Stimulated activated CD4-positive, alpha-beta T cell treated with anti-CD3 and anti-CD28 coated beads, Interleukin-15, amount 100 ng/mL, for 24 hours (primary cell): ENCODE results near the gene SLC2A2.

Source experiments
- DNase-seq: peaks from one replicate; pipeline ENCODE4 v3.0.0-alpha.2; 2020

The SLC2A2 gene

GRCh38 chr3:171026597-171027293, at the start of gene SLC2A2:
Gene SLC2A2 (minus strand): TSS chr3:171026720. CDS start chr3:171026670, 50 bp downstream.
- DNase-seq, result no peak

- DNase-seq, result no peak
Observed at GRCh38 chr3:171072432-171072831, 45.9 kb upstream of the SLC2A2 start.

GRCh38 chr3:171068658-171069057, 42.1 kb upstream of the SLC2A2 start:
- DNase-seq, result no peak

GRCh38 chr3:171066206-171066605, 39.7 kb upstream of the SLC2A2 start:
- no peak for DNase-seq

GRCh38 chr3:171065732-171066131, 39.2 kb upstream of the SLC2A2 start:
- DNase-seq, result no peak

- no peak for DNase-seq
Observed at GRCh38 chr3:171064461-171064860, 37.9 kb upstream of the SLC2A2 start.

- no peak for DNase-seq
Observed at GRCh38 chr3:171061749-171062148, 35.2 kb upstream of the SLC2A2 start.

- no peak for DNase-seq
Observed at GRCh38 chr3:171059978-171060377, 33.5 kb upstream of the SLC2A2 start.

- no peak for DNase-seq
Observed at GRCh38 chr3:171058873-171059603, 32.5 kb upstream of the SLC2A2 start.

- DNase-seq, result no peak
Observed at GRCh38 chr3:171058058-171058457, 31.5 kb upstream of the SLC2A2 start.

GRCh38 chr3:171057072-171057471, 30.6 kb upstream of the SLC2A2 start:
- no peak for DNase-seq

- no peak for DNase-seq
Observed at GRCh38 chr3:171056528-171056927, 30.0 kb upstream of the SLC2A2 start.

GRCh38 chr3:171055336-171056178, 29.0 kb upstream of the SLC2A2 start:
- no peak for DNase-seq

GRCh38 chr3:171054921-171055320, 28.4 kb upstream of the SLC2A2 start:
- no peak for DNase-seq

- no peak for DNase-seq
Observed at GRCh38 chr3:171054231-171054630, 27.7 kb upstream of the SLC2A2 start.

GRCh38 chr3:171049861-171050444, 23.4 kb upstream of the SLC2A2 start:
- peak; percentile 52 for DNase-seq

- no peak for DNase-seq
Observed at GRCh38 chr3:171046760-171047159, 20.2 kb upstream of the SLC2A2 start.

GRCh38 chr3:171044835-171045793, 18.6 kb upstream of the SLC2A2 start:
- DNase-seq, result no peak

- DNase-seq, result no peak
Observed at GRCh38 chr3:171044384-171044783, 17.9 kb upstream of the SLC2A2 start.

- no peak for DNase-seq
Observed at GRCh38 chr3:171039674-171040073, 13.2 kb upstream of the SLC2A2 start.

GRCh38 chr3:171038342-171038741, 11.8 kb upstream of the SLC2A2 start:
- no peak for DNase-seq

- no peak for DNase-seq
Observed at GRCh38 chr3:171028779-171029232, 2.3 kb upstream of the SLC2A2 start.
